Transverse colon (tissue), 3 donors: ENCODE results near the gene OR52B2.

ENCODE experiments used
- EP300 ChIP-seq: sonication (generic); formaldehyde crosslinking; IDR thresholded peaks from one replicate; pipeline ENCODE4 v1.6.1; 2017; ENCODE audit warnings: antibody characterized with exemption, low read depth
- TF ChIP-seq, protein P1 (sequence below), 5 experiments: fragments of 200-600 bp in 3 of 5; fragments of 450-650 bp in 2 of 5; sonication (generic) in 3 of 5; IDR thresholded peaks; 1 replicate in 2 of 5; 2 replicates in 3 of 5; pipeline ENCODE4 v1.5.1; 2016 to 2017; ENCODE audit warnings: antibody characterized with exemption in 5 of 5, inconsistent platforms in 3 of 5, mild to moderate bottlenecking in 2 of 5, moderate library complexity in 1 of 5

DNA sequence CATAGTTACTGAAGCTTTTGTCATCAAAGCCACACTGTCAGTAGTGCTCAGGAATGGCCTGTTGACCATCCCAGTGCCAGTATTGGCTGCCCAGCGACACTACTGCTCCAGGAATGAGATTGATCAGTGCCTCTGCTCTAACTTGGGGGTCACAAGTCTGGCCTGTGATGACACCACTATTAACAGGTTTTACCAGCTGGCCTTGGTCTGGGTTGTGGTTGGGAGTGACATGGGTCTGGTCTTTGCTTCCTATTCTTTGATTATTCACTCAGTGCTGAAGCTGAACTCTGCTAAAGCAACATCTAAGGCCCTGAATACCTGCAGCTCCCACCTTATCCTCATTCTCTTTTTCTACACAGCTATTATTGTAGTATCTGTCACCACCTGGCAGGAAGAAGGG lies 41.1 kb downstream of the OR52B2 start:
- TF ChIP-seq, protein P1, sequence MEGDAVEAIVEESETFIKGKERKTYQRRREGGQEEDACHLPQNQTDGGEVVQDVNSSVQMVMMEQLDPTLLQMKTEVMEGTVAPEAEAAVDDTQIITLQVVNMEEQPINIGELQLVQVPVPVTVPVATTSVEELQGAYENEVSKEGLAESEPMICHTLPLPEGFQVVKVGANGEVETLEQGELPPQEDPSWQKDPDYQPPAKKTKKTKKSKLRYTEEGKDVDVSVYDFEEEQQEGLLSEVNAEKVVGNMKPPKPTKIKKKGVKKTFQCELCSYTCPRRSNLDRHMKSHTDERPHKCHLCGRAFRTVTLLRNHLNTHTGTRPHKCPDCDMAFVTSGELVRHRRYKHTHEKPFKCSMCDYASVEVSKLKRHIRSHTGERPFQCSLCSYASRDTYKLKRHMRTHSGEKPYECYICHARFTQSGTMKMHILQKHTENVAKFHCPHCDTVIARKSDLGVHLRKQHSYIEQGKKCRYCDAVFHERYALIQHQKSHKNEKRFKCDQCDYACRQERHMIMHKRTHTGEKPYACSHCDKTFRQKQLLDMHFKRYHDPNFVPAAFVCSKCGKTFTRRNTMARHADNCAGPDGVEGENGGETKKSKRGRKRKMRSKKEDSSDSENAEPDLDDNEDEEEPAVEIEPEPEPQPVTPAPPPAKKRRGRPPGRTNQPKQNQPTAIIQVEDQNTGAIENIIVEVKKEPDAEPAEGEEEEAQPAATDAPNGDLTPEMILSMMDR (IDR thresholded peaks at IDR 0.05): no peak
- no peak for TF ChIP-seq EP300
